IMR-90 (cell line): ENCODE results near the gene OTUD6A. TPM values are rescaled to one million over a fixed set of nuclear protein-coding genes. Genes with fewer than 3 reads are reported as not detected.
A peak's percentile ranks its signal among the peaks of the same experiment; 100 is the strongest.

Experiments used
- ATAC-seq: fragments of 200-7000 bp; cut with Tn5 transposase; 2 replicates; pipeline ENCODE4 v1.9.1; 2020; ENCODE audit warnings: low read depth, mild to moderate bottlenecking, moderate library complexity
- BruUV-seq: library from RNA; stranded (reverse); fragments of 400-500 nt; replicated peaks from 2 replicates; lab custom pipeline; 2021; lab: Mats Ljungman, UMichigan
- CTCF ChIA-PET: fragments of 300-600 bp; formaldehyde crosslinking; extraction: SDS; loops from one replicate; lab custom pipeline; 2021; ENCODE audit warnings: antibody characterized with exemption; lab: Yijun Ruan, JAX
- POLR2A ChIA-PET: fragments of 300-600 bp; sonication (Branson Sonifier 250); formaldehyde crosslinking; loops from one replicate; lab custom pipeline; 2022; ENCODE audit warnings: antibody characterized with exemption; ENCODE audit not compliant: unreplicated experiment; lab: Charles Lee
- DNase-seq: peaks from one replicate; pipeline ENCODE4 v3.0.0; 2013
- H2AFZ ChIP-seq: replicated peaks from 2 replicates; pipeline ENCODE3; 2013; ENCODE audit warnings: low read length, mild to moderate bottlenecking; ENCODE audit not compliant: poor library complexity
- H2AK5ac ChIP-seq: 2 replicates; pipeline ENCODE4 v1.6.1; 2013; ENCODE audit warnings: low read depth, low read length, inconsistent platforms
- H2AK9ac ChIP-seq: replicated peaks from 2 replicates; pipeline ENCODE3; 2013; ENCODE audit warnings: mild to moderate bottlenecking, low read depth, low read length, moderate library complexity; ENCODE audit not compliant: poor library complexity
- H2BK120ac ChIP-seq: 2 replicates; pipeline ENCODE4 v1.6.1; 2013; ENCODE audit warnings: low read depth, low read length, inconsistent platforms
- H2BK15ac ChIP-seq: 3 replicates; pipeline ENCODE4 v1.6.1; 2013; ENCODE audit warnings: low read depth, low read length, inconsistent platforms
- H2BK20ac ChIP-seq: 2 replicates; pipeline ENCODE4 v1.6.1; 2013; ENCODE audit warnings: low read depth, mild to moderate bottlenecking, inconsistent platforms, low read length, moderate library complexity
- H2BK5ac ChIP-seq: 2 replicates; pipeline ENCODE4 v1.6.1; 2013; ENCODE audit warnings: mild to moderate bottlenecking, low read depth, low read length, inconsistent platforms; ENCODE audit not compliant: poor library complexity, severe bottlenecking
- H3K14ac ChIP-seq: replicated peaks from 2 replicates; pipeline ENCODE4 v1.6.1; 2013; ENCODE audit warnings: low read depth, low read length, inconsistent platforms
- H3K18ac ChIP-seq: 2 replicates; pipeline ENCODE4 v1.6.1; 2013; ENCODE audit warnings: low read depth, low read length, control low read depth
- H3K23ac ChIP-seq: 2 replicates; pipeline ENCODE4 v1.6.1; 2013; ENCODE audit warnings: low read depth, low read length, inconsistent platforms
- H3K27ac ChIP-seq: 2 replicates; pipeline ENCODE4 v1.5.1; 2013; ENCODE audit warnings: mild to moderate bottlenecking, control low read depth, low read length; ENCODE audit not compliant: insufficient read depth
- H3K27me3 ChIP-seq: 2 replicates; pipeline ENCODE4 v1.6.1; 2013; ENCODE audit warnings: low read length; ENCODE audit not compliant: control insufficient read depth, insufficient read depth
- H3K36me3 ChIP-seq: 2 replicates; pipeline ENCODE4 v1.6.1; 2013; ENCODE audit warnings: low read length, mixed read lengths; ENCODE audit not compliant: control insufficient read depth, insufficient read depth
- H3K4ac ChIP-seq: 2 replicates; pipeline ENCODE4 v1.6.1; 2013; ENCODE audit warnings: low read depth, low read length, inconsistent platforms
- H3K4me1 ChIP-seq: 2 replicates; pipeline ENCODE4 v1.6.1; 2013; ENCODE audit warnings: low read length, mixed read lengths; ENCODE audit not compliant: control insufficient read depth, insufficient read depth
- H3K4me2 ChIP-seq: 2 replicates; pipeline ENCODE4 v1.6.1; 2013; ENCODE audit warnings: low read depth, mild to moderate bottlenecking, control low read depth, low read length, moderate library complexity
- H3K4me3 ChIP-seq: 2 replicates; pipeline ENCODE4 v1.5.1; 2013; ENCODE audit warnings: low read depth, mild to moderate bottlenecking, control low read depth, low read length, moderate library complexity; ENCODE audit not compliant: insufficient read depth
- H3K56ac ChIP-seq: 2 replicates; pipeline ENCODE4 v1.6.1; 2013; ENCODE audit warnings: low read length, inconsistent platforms; ENCODE audit not compliant: insufficient read depth; ENCODE audit errors: extremely low read depth
- H3K79me1 ChIP-seq, 2 experiments: 2 replicates each; pipeline ENCODE4 v1.6.1; 2013; ENCODE audit warnings: low read length in 2 of 2, inconsistent platforms in 1 of 2, low read depth in 1 of 2
- H3K9ac ChIP-seq: 2 replicates; pipeline ENCODE4 v1.6.1; 2013; ENCODE audit warnings: low read depth, low read length, control low read depth
- H3K9me1 ChIP-seq: 2 replicates; pipeline ENCODE4 v1.6.1; 2013; ENCODE audit warnings: low read length, inconsistent platforms; ENCODE audit not compliant: insufficient read depth
- H3K9me3 ChIP-seq: 2 replicates; pipeline ENCODE4 v1.6.1; 2013; ENCODE audit warnings: low read length; ENCODE audit not compliant: control insufficient read depth, insufficient read depth
- H4K20me1 ChIP-seq: 2 replicates; pipeline ENCODE4 v1.6.1; 2013; ENCODE audit warnings: low read length, inconsistent platforms; ENCODE audit not compliant: insufficient read depth
- H4K5ac ChIP-seq: 2 replicates; pipeline ENCODE4 v1.6.1; 2013; ENCODE audit warnings: mild to moderate bottlenecking, low read depth, low read length, control low read depth
- H4K8ac ChIP-seq, 2 experiments: 2 replicates each; pipeline ENCODE4 v1.6.1; 2013; ENCODE audit warnings: low read depth in 2 of 2, low read length in 2 of 2, control low read depth in 1 of 2, inconsistent platforms in 1 of 2
- H4K91ac ChIP-seq: 2 replicates; pipeline ENCODE4 v1.6.1; 2013; ENCODE audit warnings: low read depth, low read length, inconsistent platforms; ENCODE audit not compliant: insufficient read depth
- BHLHE40 ChIP-seq: fragments of 150-350 bp; IDR thresholded peaks from 2 replicates; pipeline ENCODE4 v1.6.1; 2016; ENCODE audit warnings: mild to moderate bottlenecking, low read depth, low read length
- CEBPB ChIP-seq: IDR thresholded peaks from 2 replicates; pipeline ENCODE4 v1.6.1; 2012; ENCODE audit warnings: low read depth, low read length, improper control_type of control experiment
- CHD1 ChIP-seq: IDR thresholded peaks from 2 replicates; pipeline ENCODE4 v1.6.1; 2012; ENCODE audit warnings: low read depth, low read length, improper control_type of control experiment
- FOS ChIP-seq: fragments of 150-350 bp; IDR thresholded peaks from 2 replicates; pipeline ENCODE4 v1.6.1; 2016; ENCODE audit warnings: low read depth, low read length
- MAFK ChIP-seq: IDR thresholded peaks from 2 replicates; pipeline ENCODE4 v1.6.1; 2012; ENCODE audit warnings: low read depth, low read length, improper control_type of control experiment
- MAZ ChIP-seq: IDR thresholded peaks from 2 replicates; pipeline ENCODE4 v1.6.1; 2012; ENCODE audit warnings: low read depth, mild to moderate bottlenecking, low read length, improper control_type of control experiment, moderate library complexity, borderline replicate concordance
- MXI1 ChIP-seq: IDR thresholded peaks from 2 replicates; pipeline ENCODE4 v1.6.1; 2012; ENCODE audit warnings: low read depth, mild to moderate bottlenecking, low read length, moderate library complexity, borderline replicate concordance
- NFE2L2 ChIP-seq: fragments of 150-350 bp; IDR thresholded peaks from 2 replicates; pipeline ENCODE4 v1.6.1; 2016; ENCODE audit warnings: low read depth, mild to moderate bottlenecking, low read length
- POLR2A ChIP-seq: IDR thresholded peaks from 2 replicates; pipeline ENCODE4 v1.6.1; 2012; ENCODE audit warnings: mild to moderate bottlenecking, low read depth, low read length
- RAD21 ChIP-seq: IDR thresholded peaks from 2 replicates; pipeline ENCODE4 v1.6.1; 2012; ENCODE audit warnings: low read length, improper control_type of control experiment
- RCOR1 ChIP-seq: IDR thresholded peaks from 2 replicates; pipeline ENCODE4 v1.6.1; 2012; ENCODE audit warnings: mild to moderate bottlenecking, low read length, improper control_type of control experiment; ENCODE audit not compliant: insufficient replicate concordance
- RFX5 ChIP-seq: IDR thresholded peaks from 2 replicates; pipeline ENCODE4 v1.8.0; 2012; ENCODE audit warnings: low read depth, mild to moderate bottlenecking, low read length, moderate library complexity
- SMC3 ChIP-seq: fragments of 150-350 bp; IDR thresholded peaks from 2 replicates; pipeline ENCODE4 v1.6.1; 2016; ENCODE audit warnings: low read depth, mild to moderate bottlenecking, antibody characterized with exemption, low read length, moderate library complexity
- WGBS, 2 experiments: methylation state at CpG; one replicate each; pipeline versions ENCODE4 v1.1.5 to v1.1.7; 2013; ENCODE audit warnings: missing lambda C conversion rate in 2 of 2; ENCODE audit not compliant: insufficient read length in 1 of 2; ENCODE audit errors: extremely low coverage in 2 of 2; 5-methylcytosine and 5-hydroxymethylcytosine counted together
- dilution Hi-C: fragments of 300-500 bp; cut with HindIII; formaldehyde crosslinking; loops from one replicate; pipeline ENCODE4 v1.14.3; 2018; ENCODE audit warnings: low sequenced_read_pairs; ENCODE audit not compliant: unreplicated experiment
- in situ Hi-C: fragments of 300-500 bp; cut with MboI; formaldehyde crosslinking; loops from 3 replicates; pipeline ENCODE4 v1.14.3; 2019; ENCODE audit warnings: low sequenced_read_pairs, inconsistent platforms, mixed read lengths
- intact Hi-C: fragments of 100-400 bp; cut with micrococcal nuclease; formaldehyde crosslinking; loops from 2 replicates; pipeline ENCODE4 v1.10.0; 2022
- polyA plus RNA-seq, 3 experiments: library from polyadenylated mRNA; depleted of rRNA; stranded (reverse); fragments of >200 nt; gene quantifications; 2 replicates each; pipeline ENCODE4 v1.2.3, GENCODE V29; 2012; ENCODE audit warnings: low replicate concordance in 1 of 3
- total RNA-seq: library from RNA; depleted of rRNA; stranded (reverse); fragments of >200 nt; gene quantifications from 2 replicates; pipeline ENCODE4 v1.2.3, GENCODE V29; 2012
- TF ChIP-seq, protein P1 (sequence below): fragments of 150-350 bp; IDR thresholded peaks from 2 replicates; pipeline ENCODE4 v1.6.1; 2016; ENCODE audit warnings: low read depth, mild to moderate bottlenecking, low read length, moderate library complexity, borderline replicate concordance
- TF ChIP-seq, protein P2 (sequence below): fragments of 150-350 bp; IDR thresholded peaks from 2 replicates; pipeline ENCODE4 v1.6.1; 2017; ENCODE audit warnings: mild to moderate bottlenecking, antibody characterized with exemption, low read length, low read depth

OTUD6A gene
- total and polyA plus RNA-seq, 2 of the 4 experiments (the other 2 are of a cell fraction) = not detected

DNA sequence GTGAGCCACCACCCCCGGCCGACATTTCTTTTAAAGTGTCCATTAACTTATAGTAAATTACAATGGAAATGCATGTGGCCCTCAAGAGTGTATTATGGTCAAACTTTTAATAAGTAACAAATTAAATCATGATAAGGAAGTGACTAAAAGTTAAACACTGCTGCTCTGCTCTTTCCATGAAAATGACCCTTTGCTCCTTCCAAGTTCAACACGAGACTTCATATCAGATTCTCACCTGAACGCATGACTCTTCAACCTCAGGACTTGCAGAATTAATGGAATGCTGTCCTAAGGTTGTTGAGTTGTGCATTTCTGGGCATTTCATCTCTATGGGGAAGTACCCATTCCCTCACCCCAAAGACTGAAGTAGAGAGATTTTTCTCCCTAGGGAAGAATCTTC is 39.6 kb upstream of the OTUD6A start (continued):
- TF ChIP-seq RCOR1 = no peak
- TF ChIP-seq CHD1 = no peak
- no peak for TF ChIP-seq RAD21
- no peak for TF ChIP-seq MAZ

DNA sequence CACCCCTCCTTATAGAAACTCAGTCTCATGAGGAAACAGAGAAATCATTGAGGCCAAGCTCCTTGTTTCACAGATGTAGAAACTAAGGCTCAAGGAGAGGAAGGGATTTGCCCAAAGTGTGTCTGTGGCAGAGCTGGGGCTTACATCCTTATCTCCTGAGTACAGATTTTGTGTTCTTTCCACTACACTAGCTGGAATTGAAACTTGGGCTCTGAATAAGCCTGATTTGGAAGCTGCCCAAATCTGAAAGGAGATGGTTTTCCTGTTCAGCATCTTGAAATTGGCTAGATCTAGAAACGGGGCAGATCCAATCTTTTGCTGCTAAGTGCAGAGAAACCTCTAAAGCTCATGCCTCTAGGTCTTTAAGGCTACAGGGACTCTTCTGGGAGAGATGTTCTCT is 36.8 kb upstream of the OTUD6A start:
- no peak overlapping the region for H3K23ac ChIP-seq
- WGBS, 2 experiments = no CpG with 5 or more reads among the region's 1 CpG
- H4K20me1 ChIP-seq = no peaks in the 10 kb centered on the region; the same call in 1 of the 2 replicates
- ChIA-PET POLR2A (no interaction called here), CTCF (no interaction called here)
- no peak overlapping the region for H2AK9ac ChIP-seq
- no peak overlapping the region for H3K56ac ChIP-seq
- H3K27ac ChIP-seq = no peak overlapping the region
- DNase-seq (peak; percentile 16), ATAC-seq (no peak)
- H2BK15ac ChIP-seq = no peak overlapping the region
- H2AK5ac ChIP-seq = no peak overlapping the region
- H3K79me1 ChIP-seq = no peaks in the 10 kb centered on the region
- H2BK120ac ChIP-seq = no peak overlapping the region
- H2AFZ ChIP-seq = no peak overlapping the region
- no peaks in the 10 kb centered on the region for H3K36me3 ChIP-seq
- no peak overlapping the region for H2BK5ac ChIP-seq
- no peaks in the 10 kb centered on the region for H3K9me3 ChIP-seq
- H3K27me3 ChIP-seq = peaks cover 14% of the 10 kb centered on the region
- H3K4ac ChIP-seq = no peak overlapping the region
- no peak overlapping the region for H3K9ac ChIP-seq
- no peak overlapping the region for H4K91ac ChIP-seq
- H3K9me1 ChIP-seq = no peaks in the 10 kb centered on the region
- no peak overlapping the region for H3K4me3 ChIP-seq
- H3K18ac ChIP-seq = no peak overlapping the region
- no TSS peak for BruUV-seq
- dilution Hi-C loops = no loop called here
- no peaks in the 10 kb centered on the region for H3K4me1 ChIP-seq
- no peak overlapping the region for H2BK20ac ChIP-seq
- H3K4me2 ChIP-seq = no peak overlapping the region
- no peak overlapping the region for H3K14ac ChIP-seq
- in situ Hi-C loops = no loop called here
- H4K5ac ChIP-seq = no peak overlapping the region
- intact Hi-C loops = loop anchor here (5.0 kb wide), 1 partner anchor 598 kb away; no protein-coding TSS in a partner anchor
- no peak overlapping the region for H4K8ac ChIP-seq
- TF ChIP-seq BHLHE40 (no peak), SMC3 (no peak), MAFK (no peak), FOS (no peak), RFX5 (no peak), MXI1 (no peak), MAZ (no peak), POLR2A (no peak), NFE2L2 (no peak), RAD21 (no peak), CEBPB (no peak), RCOR1 (no peak), CHD1 (no peak)
- TF ChIP-seq, protein P1, sequence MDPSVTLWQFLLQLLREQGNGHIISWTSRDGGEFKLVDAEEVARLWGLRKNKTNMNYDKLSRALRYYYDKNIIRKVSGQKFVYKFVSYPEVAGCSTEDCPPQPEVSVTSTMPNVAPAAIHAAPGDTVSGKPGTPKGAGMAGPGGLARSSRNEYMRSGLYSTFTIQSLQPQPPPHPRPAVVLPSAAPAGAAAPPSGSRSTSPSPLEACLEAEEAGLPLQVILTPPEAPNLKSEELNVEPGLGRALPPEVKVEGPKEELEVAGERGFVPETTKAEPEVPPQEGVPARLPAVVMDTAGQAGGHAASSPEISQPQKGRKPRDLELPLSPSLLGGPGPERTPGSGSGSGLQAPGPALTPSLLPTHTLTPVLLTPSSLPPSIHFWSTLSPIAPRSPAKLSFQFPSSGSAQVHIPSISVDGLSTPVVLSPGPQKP = no peak
- TF ChIP-seq, protein P2, sequence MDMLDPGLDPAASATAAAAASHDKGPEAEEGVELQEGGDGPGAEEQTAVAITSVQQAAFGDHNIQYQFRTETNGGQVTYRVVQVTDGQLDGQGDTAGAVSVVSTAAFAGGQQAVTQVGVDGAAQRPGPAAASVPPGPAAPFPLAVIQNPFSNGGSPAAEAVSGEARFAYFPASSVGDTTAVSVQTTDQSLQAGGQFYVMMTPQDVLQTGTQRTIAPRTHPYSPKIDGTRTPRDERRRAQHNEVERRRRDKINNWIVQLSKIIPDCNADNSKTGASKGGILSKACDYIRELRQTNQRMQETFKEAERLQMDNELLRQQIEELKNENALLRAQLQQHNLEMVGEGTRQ = no peak
